PC-3 (cell line): ENCODE measurements around the gene KCTD2. TPM values are rescaled to one million over a fixed set of nuclear protein-coding genes. Genes with fewer than 3 reads are reported as not detected.
A peak's percentile ranks its signal among the peaks of the same experiment; 100 is the strongest.

Source experiments
- ATAC-seq: fragments of 200-7000 bp; cut with Tn5 transposase; 2 replicates; pipeline ENCODE4 v1.9.1; 2020; ENCODE audit warnings: mild to moderate bottlenecking, moderate library complexity
- BruUV-seq: library from RNA; stranded (reverse); fragments of 400-500 nt; replicated peaks from 2 replicates; lab custom pipeline; 2021; lab: Mats Ljungman, UMichigan
- CTCF ChIA-PET: fragments of 300-600 bp; sonication (Branson Sonifier 250); formaldehyde crosslinking; loops from one replicate; lab custom pipeline; 2022; ENCODE audit warnings: antibody characterized with exemption; lab: Charles Lee
- POLR2A ChIA-PET: fragments of 300-600 bp; sonication (Branson Sonifier 250); formaldehyde crosslinking; loops from one replicate; lab custom pipeline; 2022; ENCODE audit warnings: antibody characterized with exemption; ENCODE audit not compliant: unreplicated experiment; lab: Charles Lee
- DNase-seq: peaks from one replicate; pipeline ENCODE4 v3.0.0-alpha.2; 2015
- H2AFZ ChIP-seq: fragments of 300-600 bp; sonication (generic); 2 replicates; pipeline ENCODE4 v1.6.0; 2016; ENCODE audit warnings: antibody characterized with exemption, low read length
- H3F3A ChIP-seq: fragments of 300-600 bp; sonication (generic); one replicate; pipeline ENCODE4 v1.6.0; 2017; ENCODE audit warnings: antibody characterized with exemption, low read length, control low read depth, mild to moderate bottlenecking; ENCODE audit not compliant: unreplicated experiment
- H3K27ac ChIP-seq: fragments of 300-600 bp; sonication (generic); 2 replicates; pipeline ENCODE4 v1.5.1; 2016; ENCODE audit warnings: mild to moderate bottlenecking, low read length
- H3K27me3 ChIP-seq: fragments of 300-600 bp; sonication (generic); 2 replicates; pipeline ENCODE4 v1.6.1; 2016; ENCODE audit warnings: low read length, mixed read lengths
- H3K36me3 ChIP-seq: fragments of 300-600 bp; sonication (generic); 2 replicates; pipeline ENCODE4 v1.6.1; 2016; ENCODE audit warnings: low read depth, mixed run types, low read length, mixed read lengths
- H3K4me1 ChIP-seq: fragments of 300-600 bp; sonication (generic); 2 replicates; pipeline ENCODE4 v1.5.1; 2016; ENCODE audit warnings: low read length; ENCODE audit not compliant: insufficient read depth
- H3K4me2 ChIP-seq: fragments of 300-600 bp; sonication (generic); 2 replicates; pipeline ENCODE4 v1.6.0; 2016; ENCODE audit warnings: low read length
- H3K4me3 ChIP-seq: fragments of 300-600 bp; sonication (generic); 2 replicates; pipeline ENCODE4 v1.5.1; 2016; ENCODE audit warnings: mild to moderate bottlenecking, low read length, mixed read lengths
- H3K79me2 ChIP-seq: fragments of 300-600 bp; sonication (generic); 2 replicates; pipeline ENCODE4 v1.6.1; 2017; ENCODE audit warnings: low read length, mixed read lengths
- H3K9ac ChIP-seq: fragments of 300-600 bp; sonication (generic); 2 replicates; pipeline ENCODE4 v1.6.0; 2016; ENCODE audit warnings: mild to moderate bottlenecking, low read length
- H3K9me2 ChIP-seq: fragments of 300-600 bp; sonication (generic); replicated peaks from 2 replicates; pipeline ENCODE4 v1.6.1; 2016; ENCODE audit warnings: mixed run types, low read length, mixed read lengths
- H3K9me3 ChIP-seq: fragments of 300-600 bp; sonication (generic); 2 replicates; pipeline ENCODE4 v1.6.1; 2016; ENCODE audit warnings: low read length, mixed read lengths
- H4K20me1 ChIP-seq: fragments of 300-600 bp; sonication (generic); 2 replicates; pipeline ENCODE4 v1.6.1; 2016; ENCODE audit warnings: low read length, mixed read lengths
- EZH2 ChIP-seq: fragments of 300-600 bp; sonication (generic); IDR thresholded peaks from one replicate; pipeline ENCODE4 v1.6.1; 2017; ENCODE audit warnings: antibody characterized with exemption, mild to moderate bottlenecking, low read length; ENCODE audit not compliant: unreplicated experiment
- EZH2phosphoT487 ChIP-seq: fragments of 300-600 bp; sonication (generic); IDR thresholded peaks from 2 replicates; pipeline ENCODE4 v1.6.1; 2018; ENCODE audit warnings: mild to moderate bottlenecking, antibody characterized with exemption, low read length, borderline replicate concordance
- intact Hi-C: fragments of 100-400 bp; cut with micrococcal nuclease; formaldehyde crosslinking; loops from 2 replicates; pipeline ENCODE4 v1.9.0; 2023
- total RNA-seq: library from RNA; depleted of rRNA; stranded (reverse); fragments of >200 nt; gene quantifications from 2 replicates; pipeline ENCODE4 v1.2.3, GENCODE V29; 2014
- TF ChIP-seq, protein P1 (sequence below): fragments of 300-600 bp; sonication (generic); conservative IDR thresholded peaks from 2 replicates; pipeline ENCODE4 v1.5.1; 2017; ENCODE audit warnings: antibody characterized with exemption, low read depth, mild to moderate bottlenecking, low read length

KCTD2 gene
- total RNA-seq, 1 experiment from 2014 or later, result 28.0 TPM

DNA sequence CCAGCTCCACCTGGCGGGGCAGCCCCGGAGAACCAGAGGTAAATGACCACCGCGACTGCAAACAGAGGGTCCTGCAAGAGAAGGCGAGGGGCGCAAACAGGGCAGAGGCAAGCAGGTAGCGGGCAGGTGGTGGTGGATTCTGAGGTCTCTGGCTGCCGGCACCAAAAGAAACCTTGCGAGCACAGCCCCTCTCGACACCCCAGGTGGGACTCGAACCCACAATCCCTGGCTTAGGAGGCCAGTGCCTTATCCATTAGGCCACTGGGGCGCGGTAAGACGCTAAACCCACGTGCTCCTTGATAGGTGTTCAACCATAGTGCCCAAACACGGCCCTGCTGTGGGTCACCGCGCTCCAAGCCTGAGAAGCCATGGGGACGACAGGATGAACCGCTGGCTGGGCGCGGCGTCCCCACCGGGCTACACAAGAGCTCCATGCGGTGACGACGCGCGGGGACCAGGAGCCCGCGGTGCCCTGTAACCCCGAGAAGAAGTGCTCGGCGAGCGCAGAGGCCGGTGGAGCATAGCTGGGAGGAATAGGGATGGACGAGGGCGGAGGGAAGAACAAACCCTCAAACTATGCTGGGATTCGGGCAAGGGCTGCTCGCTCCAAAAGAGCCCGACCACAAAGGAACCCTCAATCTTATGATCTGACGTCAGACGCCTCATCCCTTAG lies 12.7 kb upstream of the KCTD2 start:
- peak overlapping the region; percentile 87 for H3K27ac ChIP-seq
- H3K9me2 ChIP-seq, result no peaks in the 10 kb centered on the region
- peak overlapping the region; percentile 88 for H2AFZ ChIP-seq
- H3F3A ChIP-seq, result peaks cover 11% of the 10 kb centered on the region
- H3K9ac ChIP-seq, result peak overlapping the region; percentile 93
- H3K4me3 ChIP-seq, result peak overlapping the region; percentile 77
- TF ChIP-seq, protein P1, sequence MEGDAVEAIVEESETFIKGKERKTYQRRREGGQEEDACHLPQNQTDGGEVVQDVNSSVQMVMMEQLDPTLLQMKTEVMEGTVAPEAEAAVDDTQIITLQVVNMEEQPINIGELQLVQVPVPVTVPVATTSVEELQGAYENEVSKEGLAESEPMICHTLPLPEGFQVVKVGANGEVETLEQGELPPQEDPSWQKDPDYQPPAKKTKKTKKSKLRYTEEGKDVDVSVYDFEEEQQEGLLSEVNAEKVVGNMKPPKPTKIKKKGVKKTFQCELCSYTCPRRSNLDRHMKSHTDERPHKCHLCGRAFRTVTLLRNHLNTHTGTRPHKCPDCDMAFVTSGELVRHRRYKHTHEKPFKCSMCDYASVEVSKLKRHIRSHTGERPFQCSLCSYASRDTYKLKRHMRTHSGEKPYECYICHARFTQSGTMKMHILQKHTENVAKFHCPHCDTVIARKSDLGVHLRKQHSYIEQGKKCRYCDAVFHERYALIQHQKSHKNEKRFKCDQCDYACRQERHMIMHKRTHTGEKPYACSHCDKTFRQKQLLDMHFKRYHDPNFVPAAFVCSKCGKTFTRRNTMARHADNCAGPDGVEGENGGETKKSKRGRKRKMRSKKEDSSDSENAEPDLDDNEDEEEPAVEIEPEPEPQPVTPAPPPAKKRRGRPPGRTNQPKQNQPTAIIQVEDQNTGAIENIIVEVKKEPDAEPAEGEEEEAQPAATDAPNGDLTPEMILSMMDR, result peak; percentile 3; the same call in 1 of the 2 replicates
- no peak for TF ChIP-seq EZH2
- TF ChIP-seq EZH2phosphoT487, result no peak
- CTCF ChIA-PET, result interaction anchor here (0.6 to 1.2 kb wide), 4 partner anchors 10 to 393 kb away, joined by 3 to 6 read pairs (median 4); partner anchors contain the start of genes ATP5PD and KCTD2
- H3K4me1 ChIP-seq, result peaks cover 36% of the 10 kb centered on the region
- H3K79me2 ChIP-seq, result no peaks in the 10 kb centered on the region
- BruUV-seq, result no TSS peak
- H3K4me2 ChIP-seq, result peak overlapping the region; percentile 87
- no peaks in the 10 kb centered on the region for H4K20me1 ChIP-seq
- POLR2A ChIA-PET, result interaction anchor here (0.6 to 1.1 kb wide), 5 partner anchors 21 to 62 kb away, joined by 3 to 42 read pairs (median 3); no protein-coding TSS in a partner anchor
- ATAC-seq (peak; percentile 33), DNase-seq (peak; percentile 99)
- intact Hi-C loops, result loop anchor here (2.0 to 10.0 kb wide), 3 partner anchors 48 to 170 kb away; partner anchors contain the start of genes CDR2L, HID1 and NUP85
- peaks cover 8% of the 10 kb centered on the region; the same call in 1 of the 2 replicates for H3K36me3 ChIP-seq
- H3K27me3 ChIP-seq, result no peaks in the 10 kb centered on the region
- no peaks in the 10 kb centered on the region for H3K9me3 ChIP-seq

DNA sequence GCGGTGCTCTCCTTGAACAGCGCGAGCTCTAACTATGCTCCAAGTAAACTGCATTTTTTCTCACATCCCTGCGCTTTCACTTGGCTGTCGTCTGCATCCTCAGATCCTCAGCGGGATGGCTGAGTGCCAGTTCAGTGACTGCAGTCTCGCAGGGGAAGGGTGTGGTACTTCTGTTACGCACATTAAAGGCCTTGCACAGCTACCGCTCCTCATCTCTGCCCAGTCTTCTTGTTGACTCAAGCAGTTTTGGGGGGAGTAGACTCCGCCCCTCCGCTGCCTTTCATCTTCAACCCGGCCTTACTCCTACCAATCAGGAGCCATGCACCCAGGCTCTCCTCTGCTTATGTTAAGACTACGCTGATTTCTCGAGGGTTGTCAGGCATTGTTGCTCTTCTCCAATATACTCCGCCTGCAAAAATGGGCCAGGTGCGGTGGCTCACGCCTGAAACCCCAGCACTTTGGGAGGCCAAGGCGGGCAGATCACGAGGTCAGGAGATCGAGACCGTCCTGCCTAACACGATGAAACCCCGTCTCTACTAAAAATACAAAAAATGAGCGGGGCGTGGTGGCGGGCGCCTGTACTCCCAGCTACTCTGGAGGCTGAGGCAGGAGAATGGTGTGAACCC lies 10.3 kb upstream of the KCTD2 start:
- Histone ChIP-seq H4K20me1 (no peaks in the 10 kb centered on the region), H3K4me1 (peaks cover 36% of the 10 kb centered on the region), H3K9me3 (no peaks in the 10 kb centered on the region), H3K4me2 (peak overlapping the region; percentile 82), H3K79me2 (no peaks in the 10 kb centered on the region), H3K36me3 (peaks cover 26% of the 10 kb centered on the region), H3K27ac (peak overlapping the region; percentile 87), H3K9me2 (no peaks in the 10 kb centered on the region), H3K9ac (peak overlapping the region; percentile 93), H3K27me3 (no peaks in the 10 kb centered on the region), H3F3A (peaks cover 11% of the 10 kb centered on the region), H3K4me3 (peak overlapping the region; percentile 77; the same call in 1 of the 2 replicates), H2AFZ (peak overlapping the region; percentile 64)
- CTCF ChIA-PET, result interaction anchor here (0.5 to 0.9 kb wide), 3 partner anchors 12 to 233 kb away, joined by 3 to 5 read pairs (median 3); no protein-coding TSS in a partner anchor
- ATAC-seq (peak; percentile 35), DNase-seq (peak; percentile 99)
- POLR2A ChIA-PET, result no interaction called here
- TF ChIP-seq EZH2phosphoT487, result no peak
- no peak for TF ChIP-seq EZH2
- TF ChIP-seq, protein P1, result no peak
- no TSS peak for BruUV-seq
- intact Hi-C loops, result loop anchor here (10.0 kb wide), 1 partner anchor 168 kb away; the partner anchor contains the start of gene NUP85
